HG03342 (cell line): ENCODE measurements around the gene SPINK7.

Source experiments
- ATAC-seq: cut with Tn5 transposase; IDR thresholded peaks from one replicate; pipeline ENCODE4 v1.9.1; 2021; ENCODE audit warnings: mild to moderate bottlenecking, moderate library complexity; ENCODE audit not compliant: unreplicated experiment

SPINK7 gene

GRCh38 chr5:148343603-148344487 is 31.6 kb downstream of the SPINK7 start:
- ATAC-seq, result no peak

GRCh38 chr5:148347706-148348105 is 35.5 kb downstream of the SPINK7 start:
- no peak for ATAC-seq

GRCh38 chr5:148352696-148353095 is 40.5 kb downstream of the SPINK7 start:
- ATAC-seq, result no peak

- no peak for ATAC-seq
Observed at GRCh38 chr5:148353634-148354033, 41.4 kb downstream of the SPINK7 start.

GRCh38 chr5:148364343-148364742 is 52.1 kb downstream of the SPINK7 start:
- no peak for ATAC-seq
